HFF-Myc (cell line): ENCODE results near the gene FBXO2.

Experiments
- DNase-seq: peaks from one replicate; pipeline ENCODE4 v3.0.0-alpha.2; 2011; ENCODE audit warnings: low read depth; ENCODE audit errors: extremely low read depth
- H3K4me3 ChIP-seq: replicated peaks from 2 replicates; pipeline ENCODE4 v1.5.1; 2011; ENCODE audit warnings: low read depth, mild to moderate bottlenecking, control low read depth, low read length
- TF ChIP-seq, protein P1 (sequence below): IDR thresholded peaks from 2 replicates; pipeline ENCODE4 v1.5.1; 2012; ENCODE audit warnings: mild to moderate bottlenecking, low read depth, low read length, control low read depth; ENCODE audit errors: missing control alignments

Gene FBXO2

GRCh38 chr1:11673089-11673769, 19.0 kb upstream of the FBXO2 start:
- no peak for DNase-seq
- no peak overlapping the region for H3K4me3 ChIP-seq
- TF ChIP-seq, protein P1, sequence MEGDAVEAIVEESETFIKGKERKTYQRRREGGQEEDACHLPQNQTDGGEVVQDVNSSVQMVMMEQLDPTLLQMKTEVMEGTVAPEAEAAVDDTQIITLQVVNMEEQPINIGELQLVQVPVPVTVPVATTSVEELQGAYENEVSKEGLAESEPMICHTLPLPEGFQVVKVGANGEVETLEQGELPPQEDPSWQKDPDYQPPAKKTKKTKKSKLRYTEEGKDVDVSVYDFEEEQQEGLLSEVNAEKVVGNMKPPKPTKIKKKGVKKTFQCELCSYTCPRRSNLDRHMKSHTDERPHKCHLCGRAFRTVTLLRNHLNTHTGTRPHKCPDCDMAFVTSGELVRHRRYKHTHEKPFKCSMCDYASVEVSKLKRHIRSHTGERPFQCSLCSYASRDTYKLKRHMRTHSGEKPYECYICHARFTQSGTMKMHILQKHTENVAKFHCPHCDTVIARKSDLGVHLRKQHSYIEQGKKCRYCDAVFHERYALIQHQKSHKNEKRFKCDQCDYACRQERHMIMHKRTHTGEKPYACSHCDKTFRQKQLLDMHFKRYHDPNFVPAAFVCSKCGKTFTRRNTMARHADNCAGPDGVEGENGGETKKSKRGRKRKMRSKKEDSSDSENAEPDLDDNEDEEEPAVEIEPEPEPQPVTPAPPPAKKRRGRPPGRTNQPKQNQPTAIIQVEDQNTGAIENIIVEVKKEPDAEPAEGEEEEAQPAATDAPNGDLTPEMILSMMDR: no peak

DNA sequence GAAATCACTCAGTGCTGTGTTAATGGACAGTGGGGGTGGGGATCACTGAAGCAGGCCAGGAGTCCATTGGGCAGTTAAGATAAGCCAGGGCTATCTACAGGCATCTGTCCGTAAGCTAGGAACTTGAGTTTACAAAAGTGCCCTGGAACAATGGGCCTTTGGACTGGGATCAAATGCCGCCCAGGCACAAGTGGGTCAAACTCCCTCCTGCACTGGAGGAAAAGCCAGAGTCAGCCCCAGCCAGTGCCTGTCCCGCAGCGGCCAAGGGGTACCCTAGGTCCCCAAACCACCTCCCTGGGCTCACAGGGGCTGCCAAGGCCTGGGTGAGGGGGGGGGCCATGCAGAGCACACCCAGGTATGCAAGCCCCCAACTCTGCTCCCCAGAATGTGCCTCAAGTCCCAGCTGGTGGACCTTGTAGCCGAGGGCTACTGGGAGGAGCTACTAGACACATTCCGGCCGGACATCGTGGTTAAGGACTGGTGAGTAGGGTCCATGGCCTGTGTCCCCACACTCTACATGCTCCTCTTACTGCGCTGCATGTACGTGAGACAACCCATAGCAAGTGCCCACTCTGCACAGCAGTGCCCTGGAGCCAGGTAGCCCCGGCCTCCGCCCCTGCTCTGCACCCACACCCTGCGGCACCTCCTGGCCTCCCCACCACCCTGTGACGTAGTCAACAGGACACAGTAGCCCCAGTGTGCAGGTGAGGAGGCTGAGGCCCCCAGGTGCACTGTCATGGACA, 17.5 kb upstream of the FBXO2 start:
- no peak for DNase-seq
- no peak overlapping the region for H3K4me3 ChIP-seq
- TF ChIP-seq, protein P1: no peak

GRCh38 chr1:11671205-11671543, 16.9 kb upstream of the FBXO2 start:
- no peak for DNase-seq
- TF ChIP-seq, protein P1: no peak
- H3K4me3 ChIP-seq: no peak overlapping the region

DNA sequence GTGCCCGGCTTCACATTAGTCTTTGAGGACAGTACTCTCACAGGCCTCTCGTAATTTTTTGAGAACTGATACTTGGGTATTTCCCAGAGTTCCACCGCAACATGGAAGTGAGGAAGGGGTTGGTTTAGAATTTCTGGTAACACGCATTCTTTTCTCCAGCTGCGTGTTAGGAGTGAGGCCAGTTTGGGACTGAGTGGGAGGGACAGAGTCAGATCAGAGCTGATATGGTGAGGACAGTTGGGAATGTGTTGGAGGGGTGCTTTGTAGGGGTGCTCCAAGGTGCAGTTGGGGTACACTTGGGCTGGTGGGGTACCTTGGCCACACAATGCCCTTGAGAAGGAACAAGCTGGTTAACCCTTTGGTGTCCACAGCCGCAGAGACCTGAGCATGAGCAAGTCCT, 16.5 kb upstream of the FBXO2 start:
- TF ChIP-seq, protein P1: no peak
- H3K4me3 ChIP-seq: no peak overlapping the region
- DNase-seq: no peak

GRCh38 chr1:11668516-11668915, 14.3 kb upstream of the FBXO2 start:
- DNase-seq: no peak
- TF ChIP-seq, protein P1: no peak

GRCh38 chr1:11664336-11665065, 10.3 kb upstream of the FBXO2 start:
- no peak for DNase-seq
- H3K4me3 ChIP-seq: peak overlapping the region; percentile 42
- TF ChIP-seq, protein P1: no peak

More at GRCh38 chr1:11668516-11668915, 14.3 kb upstream of the FBXO2 start:
- H3K4me3 ChIP-seq: no peak overlapping the region
